K562 (cell line): ENCODE results near the gene SLC45A3. TPM values are rescaled to one million over a fixed set of nuclear protein-coding genes. Genes with fewer than 3 reads are reported as not detected.
A peak's percentile ranks its signal among the peaks of the same experiment; 100 is the strongest.

Experiments used
- BCL6 ChIP-seq: fragments of 250-450 bp; sonication (Bioruptor Pico); IDR thresholded peaks from 2 replicates; pipeline ENCODE4 v1.4.0; 2020
- IRF2 ChIP-seq: sonication (generic); formaldehyde crosslinking; IDR thresholded peaks from 2 replicates; pipeline ENCODE4 v1.8.1; 2022; ENCODE audit warnings: mild to moderate bottlenecking, missing genetic modification reagents
- KDM1A ChIP-seq, 2 experiments: fragments of 450-650 bp; IDR thresholded peaks; 2 replicates each; pipeline ENCODE4 v1.6.1; 2016; ENCODE audit warnings: mild to moderate bottlenecking in 2 of 2
- NEUROD1 ChIP-seq: fragments of 150-350 bp; IDR thresholded peaks from 2 replicates; pipeline ENCODE4 v1.6.1; 2014; ENCODE audit warnings: borderline replicate concordance, low read length, low read depth; ENCODE audit not compliant: partially characterized antibody
- PHF21A ChIP-seq: fragments of 450-650 bp; IDR thresholded peaks from 2 replicates; pipeline ENCODE4 v1.6.1; 2017; ENCODE audit warnings: low read depth, borderline replicate concordance
- PML ChIP-seq: IDR thresholded peaks from 2 replicates; pipeline ENCODE4 v1.6.1; 2012; ENCODE audit warnings: low read length, inconsistent platforms
- RBM17 ChIP-seq: fragments of 200-400 bp; formaldehyde crosslinking; IDR thresholded peaks from 2 replicates; pipeline ENCODE4 v1.6.1; 2017; ENCODE audit warnings: low read depth, mild to moderate bottlenecking, low read length, borderline replicate concordance
- SMARCE1 ChIP-seq: fragments of 450-650 bp; IDR thresholded peaks from 2 replicates; pipeline ENCODE4 v1.7.1; 2016; ENCODE audit warnings: mild to moderate bottlenecking
- SOX6 ChIP-seq: fragments of 450-650 bp; IDR thresholded peaks from 2 replicates; pipeline ENCODE4 v1.6.1; 2014; ENCODE audit warnings: mild to moderate bottlenecking
- SREBF2 ChIP-seq: sonication (generic); formaldehyde crosslinking; IDR thresholded peaks from 2 replicates; pipeline ENCODE4 v1.4.0; 2020; ENCODE audit warnings: mild to moderate bottlenecking, missing genetic modification reagents
- SRF ChIP-seq, 2 experiments: fragments of 250-450, 450-650 bp in 1 of 2; sonication (Bioruptor Pico) in 1 of 2; sonication (generic) in 1 of 2; formaldehyde crosslinking; IDR thresholded peaks; 2 replicates each; pipeline versions ENCODE4 v1.5.0 to v1.5.1; 2020 to 2022; ENCODE audit warnings: mild to moderate bottlenecking in 1 of 2, missing genetic modification reagents in 1 of 2
- TBL1XR1 ChIP-seq, 2 experiments: IDR thresholded peaks; 2 replicates each; pipeline ENCODE4 v1.6.1; 2012; ENCODE audit warnings: improper control_type of control experiment in 2 of 2, low read length in 2 of 2, mild to moderate bottlenecking in 1 of 2
- TRIM24 ChIP-seq, 2 experiments: fragments of 450-650 bp; IDR thresholded peaks; 2 replicates each; pipeline ENCODE4 v1.6.1; 2016
- YBX1 ChIP-seq: fragments of 450-650 bp; IDR thresholded peaks from 2 replicates; pipeline ENCODE4 v1.7.1; 2016; ENCODE audit warnings: mild to moderate bottlenecking
- ZNF274 ChIP-seq: IDR thresholded peaks from 2 replicates; pipeline ENCODE4 v1.6.1; 2011; ENCODE audit warnings: low read depth, mild to moderate bottlenecking, low read length, moderate library complexity, borderline replicate concordance
- ZNF431 ChIP-seq: sonication (generic); formaldehyde crosslinking; IDR thresholded peaks from 2 replicates; pipeline ENCODE4 v1.8.0; 2022; ENCODE audit warnings: mild to moderate bottlenecking, missing genetic modification reagents
- ZNF586 ChIP-seq: fragments of 450-650 bp; formaldehyde crosslinking; conservative IDR thresholded peaks from 2 replicates; pipeline ENCODE4 v1.4.0; 2020; ENCODE audit warnings: mild to moderate bottlenecking, moderate library complexity
- ZNF785 ChIP-seq: fragments of 250-450 bp; sonication (Bioruptor Pico); IDR thresholded peaks from 2 replicates; pipeline ENCODE4 v1.4.0; 2020; ENCODE audit warnings: mild to moderate bottlenecking
- polyA plus RNA-seq, 8 experiments: library from polyadenylated mRNA; depleted of rRNA in 4 of 8; stranded (reverse) in 5 of 8; unstranded in 3 of 8; fragments of >200 nt; fragmentation: Nextera tagmentation in 2 of 8; fragmentation: Illumina TruSeq in 1 of 8; extraction: Ambion mirVana in 2 of 8; extraction: Trizol in 1 of 8; gene quantifications; 2 replicates each; pipeline versions ENCODE4 v1.2.1 to v1.2.3, GENCODE V29; 2011 to 2014; ENCODE audit warnings: inconsistent platforms in 1 of 8, missing spikeins in 1 of 8
- total RNA-seq, 7 experiments: library from RNA; depleted of rRNA in 6 of 7; stranded (reverse); fragments of >200 nt in 6 of 7; fragmentation: Illumina TruSeq in 2 of 7; extraction: Trizol in 2 of 7; gene quantifications; 2 replicates each; pipeline versions ENCODE4 v1.2.1 to v1.2.3, GENCODE V29; 2011 to 2021; ENCODE audit warnings: low replicate concordance in 1 of 7
- TF ChIP-seq, protein P1 (sequence below): fragments of 450-650 bp; IDR thresholded peaks from 2 replicates; pipeline ENCODE4 v1.6.1; 2016
- TF ChIP-seq, protein P2 (sequence below): IDR thresholded peaks from 2 replicates; pipeline ENCODE4 v1.6.1; 2016; ENCODE audit warnings: missing genetic modification characterization, missing compliant biosample characterization
- TF ChIP-seq, protein P3 (sequence below): fragments of 200-800 bp; sonication (Bioruptor generic); IDR thresholded peaks from 2 replicates; pipeline ENCODE4 v1.6.1; 2016; ENCODE audit warnings: missing genetic modification characterization, missing compliant biosample characterization

Gene SLC45A3
- total and polyA plus RNA-seq, 9 of the 15 experiments (the other 6 are each of a cell fraction or from before 2014, with no cell fraction given), result 0.06 to 3.3 (median 1.3) TPM

DNA sequence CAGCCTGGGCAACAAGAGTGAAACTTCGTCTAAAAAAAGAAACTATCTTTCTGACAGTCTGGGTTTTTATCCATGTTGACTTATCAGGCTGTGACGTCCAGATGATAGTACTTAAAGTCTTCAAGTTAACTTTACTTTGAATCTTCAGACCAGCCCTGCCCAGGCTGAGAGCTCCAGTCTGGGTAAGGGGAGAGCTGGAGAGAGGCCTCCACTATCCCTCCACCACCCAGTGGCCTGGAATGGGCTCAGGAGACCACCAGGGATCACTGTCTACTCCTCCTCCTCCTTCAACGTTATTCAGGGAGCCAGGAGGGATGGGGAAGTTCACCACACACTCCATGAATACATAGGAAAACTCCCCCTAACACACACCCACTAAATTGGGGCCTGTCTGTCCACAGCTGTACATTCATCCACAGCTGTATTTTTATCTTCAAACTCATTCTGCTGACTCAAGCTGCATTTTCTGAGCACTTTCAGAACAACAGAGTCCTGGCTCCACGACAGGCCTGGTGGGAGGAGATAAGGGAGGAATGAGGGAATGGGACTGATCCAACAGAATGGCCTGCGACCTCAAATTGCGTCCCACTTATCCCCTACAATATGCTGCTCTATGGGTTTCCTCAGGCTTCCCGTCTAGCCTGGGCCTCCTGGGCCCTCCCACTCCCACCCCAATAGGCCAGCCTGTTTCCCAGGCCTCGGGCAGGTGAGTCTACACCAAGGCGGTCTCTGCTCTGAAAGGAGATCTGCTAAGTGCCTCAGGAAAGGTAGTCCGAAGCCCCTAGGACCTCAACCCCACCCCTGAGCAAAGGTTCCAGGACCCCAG is 1.8 kb downstream of the SLC45A3 start (continued):
- peak; percentile 87 for TF ChIP-seq NEUROD1
- TF ChIP-seq ZNF431, result peak; percentile 73; the same call in 1 of the 2 replicates
- TF ChIP-seq SOX6, result peak; percentile 99
- TF ChIP-seq, protein P1, sequence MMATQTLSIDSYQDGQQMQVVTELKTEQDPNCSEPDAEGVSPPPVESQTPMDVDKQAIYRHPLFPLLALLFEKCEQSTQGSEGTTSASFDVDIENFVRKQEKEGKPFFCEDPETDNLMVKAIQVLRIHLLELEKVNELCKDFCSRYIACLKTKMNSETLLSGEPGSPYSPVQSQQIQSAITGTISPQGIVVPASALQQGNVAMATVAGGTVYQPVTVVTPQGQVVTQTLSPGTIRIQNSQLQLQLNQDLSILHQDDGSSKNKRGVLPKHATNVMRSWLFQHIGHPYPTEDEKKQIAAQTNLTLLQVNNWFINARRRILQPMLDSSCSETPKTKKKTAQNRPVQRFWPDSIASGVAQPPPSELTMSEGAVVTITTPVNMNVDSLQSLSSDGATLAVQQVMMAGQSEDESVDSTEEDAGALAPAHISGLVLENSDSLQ, result peak; percentile 80
- no peak for TF ChIP-seq ZNF785
- TF ChIP-seq SMARCE1, result peak; percentile 97
- no peak for TF ChIP-seq YBX1
- TF ChIP-seq, protein P2, sequence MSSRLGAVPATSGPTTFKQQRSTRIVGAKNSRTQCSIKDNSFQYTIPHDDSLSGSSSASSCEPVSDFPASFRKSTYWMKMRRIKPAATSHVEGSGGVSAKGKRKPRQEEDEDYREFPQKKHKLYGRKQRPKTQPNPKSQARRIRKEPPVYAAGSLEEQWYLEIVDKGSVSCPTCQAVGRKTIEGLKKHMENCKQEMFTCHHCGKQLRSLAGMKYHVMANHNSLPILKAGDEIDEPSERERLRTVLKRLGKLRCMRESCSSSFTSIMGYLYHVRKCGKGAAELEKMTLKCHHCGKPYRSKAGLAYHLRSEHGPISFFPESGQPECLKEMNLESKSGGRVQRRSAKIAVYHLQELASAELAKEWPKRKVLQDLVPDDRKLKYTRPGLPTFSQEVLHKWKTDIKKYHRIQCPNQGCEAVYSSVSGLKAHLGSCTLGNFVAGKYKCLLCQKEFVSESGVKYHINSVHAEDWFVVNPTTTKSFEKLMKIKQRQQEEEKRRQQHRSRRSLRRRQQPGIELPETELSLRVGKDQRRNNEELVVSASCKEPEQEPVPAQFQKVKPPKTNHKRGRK (tag), result no peak
- TF ChIP-seq RBM17, result no peak
- TF ChIP-seq KDM1A (IDR thresholded peaks at IDR 0.05), result peak; percentile 84 to 87
- no peak for TF ChIP-seq SRF (CRISPR knock-in tag; IDR thresholded peaks at IDR 0.05)
- TF ChIP-seq ZNF586 (CRISPR knock-in tag), result no peak
- peak; percentile 98 to 99 for TF ChIP-seq TRIM24 (IDR thresholded peaks at IDR 0.05)
- TF ChIP-seq IRF2 (CRISPR knock-in tag), result no peak
- TF ChIP-seq TBL1XR1 (IDR thresholded peaks at IDR 0.05; ENCODE audit: low read length in 2 of 2), result peak in 1 of 2 experiments; percentile 97; a peak in 3 of 4 replicates
- TF ChIP-seq BCL6 (CRISPR knock-in tag), result no peak
- TF ChIP-seq ZNF274, result peak; percentile 74; the same call in 1 of the 2 replicates
- TF ChIP-seq PML, result peak; percentile 98
- no peak; the same call in 1 of the 2 replicates for TF ChIP-seq PHF21A
- no peak for TF ChIP-seq SREBF2 (CRISPR knock-in tag)
- TF ChIP-seq, protein P3, sequence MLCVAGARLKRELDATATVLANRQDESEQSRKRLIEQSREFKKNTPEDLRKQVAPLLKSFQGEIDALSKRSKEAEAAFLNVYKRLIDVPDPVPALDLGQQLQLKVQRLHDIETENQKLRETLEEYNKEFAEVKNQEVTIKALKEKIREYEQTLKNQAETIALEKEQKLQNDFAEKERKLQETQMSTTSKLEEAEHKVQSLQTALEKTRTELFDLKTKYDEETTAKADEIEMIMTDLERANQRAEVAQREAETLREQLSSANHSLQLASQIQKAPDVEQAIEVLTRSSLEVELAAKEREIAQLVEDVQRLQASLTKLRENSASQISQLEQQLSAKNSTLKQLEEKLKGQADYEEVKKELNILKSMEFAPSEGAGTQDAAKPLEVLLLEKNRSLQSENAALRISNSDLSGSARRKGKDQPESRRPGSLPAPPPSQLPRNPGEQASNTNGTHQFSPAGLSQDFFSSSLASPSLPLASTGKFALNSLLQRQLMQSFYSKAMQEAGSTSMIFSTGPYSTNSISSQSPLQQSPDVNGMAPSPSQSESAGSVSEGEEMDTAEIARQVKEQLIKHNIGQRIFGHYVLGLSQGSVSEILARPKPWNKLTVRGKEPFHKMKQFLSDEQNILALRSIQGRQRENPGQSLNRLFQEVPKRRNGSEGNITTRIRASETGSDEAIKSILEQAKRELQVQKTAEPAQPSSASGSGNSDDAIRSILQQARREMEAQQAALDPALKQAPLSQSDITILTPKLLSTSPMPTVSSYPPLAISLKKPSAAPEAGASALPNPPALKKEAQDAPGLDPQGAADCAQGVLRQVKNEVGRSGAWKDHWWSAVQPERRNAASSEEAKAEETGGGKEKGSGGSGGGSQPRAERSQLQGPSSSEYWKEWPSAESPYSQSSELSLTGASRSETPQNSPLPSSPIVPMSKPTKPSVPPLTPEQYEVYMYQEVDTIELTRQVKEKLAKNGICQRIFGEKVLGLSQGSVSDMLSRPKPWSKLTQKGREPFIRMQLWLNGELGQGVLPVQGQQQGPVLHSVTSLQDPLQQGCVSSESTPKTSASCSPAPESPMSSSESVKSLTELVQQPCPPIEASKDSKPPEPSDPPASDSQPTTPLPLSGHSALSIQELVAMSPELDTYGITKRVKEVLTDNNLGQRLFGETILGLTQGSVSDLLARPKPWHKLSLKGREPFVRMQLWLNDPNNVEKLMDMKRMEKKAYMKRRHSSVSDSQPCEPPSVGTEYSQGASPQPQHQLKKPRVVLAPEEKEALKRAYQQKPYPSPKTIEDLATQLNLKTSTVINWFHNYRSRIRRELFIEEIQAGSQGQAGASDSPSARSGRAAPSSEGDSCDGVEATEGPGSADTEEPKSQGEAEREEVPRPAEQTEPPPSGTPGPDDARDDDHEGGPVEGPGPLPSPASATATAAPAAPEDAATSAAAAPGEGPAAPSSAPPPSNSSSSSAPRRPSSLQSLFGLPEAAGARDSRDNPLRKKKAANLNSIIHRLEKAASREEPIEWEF (CRISPR knock-in tag), result peak; percentile 89; the same call in 1 of the 2 replicates
